ENCODE data around the gene FAM170B. TPM values are rescaled to one million over a fixed set of nuclear protein-coding genes. Genes with fewer than 3 reads are reported as not detected.

The FAM170B gene
- total and polyA plus RNA-seq, 8 donors, result not detected

GRCh38 chr10:49175587-49176309 is 41.9 kb upstream of the FAM170B start:
- intact Hi-C loops (cut with DNase I; ENCODE audit: low total_unique reads), result no loop called here
- Histone ChIP-seq H3K4me1 (peaks cover 0 to 30% (median 7%) of the 10 kb centered on the region in 4 donors), H3K36me3 (no peaks in the 10 kb centered on the region), H3K4me3 (no peak overlapping the region), H3K27me3 (no peaks in the 10 kb centered on the region), H3K27ac (no peak overlapping the region), H3K9me3 (no peaks in the 10 kb centered on the region)
- no peak for DNase-seq
- TF ChIP-seq EP300 (IDR thresholded peaks at IDR 0.05) (no peak), POLR2A (IDR thresholded peaks at IDR 0.05) (no peak), CTCF (IDR thresholded peaks at IDR 0.05) (no peak), POLR2AphosphoS5 (IDR thresholded peaks at IDR 0.05) (no peak)
- 89 to 96% (median 93%) methylated on average over 6 to 8 of the region's 8 CpGs for WGBS, 5 donors

- H3K27ac ChIP-seq, result no peak overlapping the region
- TF ChIP-seq CTCF (IDR thresholded peaks at IDR 0.05), result no peak
- no peak for TF ChIP-seq EP300 (IDR thresholded peaks at IDR 0.05)
- TF ChIP-seq POLR2A (IDR thresholded peaks at IDR 0.05), result no peak
- TF ChIP-seq POLR2AphosphoS5 (IDR thresholded peaks at IDR 0.05), result no peak
Measured at GRCh38 chr10:49174926-49175500, 41.2 kb upstream of the FAM170B start.

DNA sequence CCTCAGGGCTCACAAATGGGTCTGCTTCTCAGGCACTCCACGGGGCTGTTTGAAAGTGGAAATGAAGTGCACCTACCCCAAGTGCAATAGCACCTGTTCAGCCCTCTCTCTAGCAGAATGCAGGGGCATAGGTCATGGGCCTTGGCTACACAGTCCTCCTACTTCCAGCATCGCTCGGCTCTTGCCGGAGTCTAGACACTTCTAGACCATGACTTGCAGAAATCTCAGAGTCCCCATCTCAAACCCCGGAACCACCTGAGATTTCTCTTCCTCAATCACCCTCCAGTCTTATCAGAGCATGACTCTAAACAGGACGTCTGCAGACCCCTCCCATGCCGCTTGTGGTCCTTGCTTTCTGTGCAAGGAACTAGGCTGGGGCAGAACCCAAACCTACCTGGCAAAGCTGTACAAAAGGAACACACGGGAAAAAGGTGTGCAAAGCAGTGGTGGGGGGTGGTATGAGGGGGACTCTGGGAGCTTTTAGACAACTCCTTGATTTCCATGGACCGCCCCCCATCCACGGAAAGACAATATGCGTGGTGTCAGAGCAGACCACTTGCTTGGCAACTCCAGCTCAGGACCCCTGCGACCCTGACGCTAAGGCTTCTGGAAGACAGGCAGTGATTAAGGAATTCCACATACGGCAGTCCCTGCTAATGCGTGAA is 40.6 kb upstream of the FAM170B start:
- H3K4me3 ChIP-seq, result no peak overlapping the region
- 57 to 66% (median 65%) methylated on average over 15 of the region's 15 CpGs for WGBS, 5 donors
- no peaks in the 10 kb centered on the region for H3K27me3 ChIP-seq
- no peak for DNase-seq
- intact Hi-C loops (cut with DNase I; ENCODE audit: low total_unique reads), result no loop called here
- no peak overlapping the region for H3K27ac ChIP-seq
- peaks cover 0 to 30% (median 7%) of the 10 kb centered on the region in 4 donors for H3K4me1 ChIP-seq
- no peaks in the 10 kb centered on the region for H3K9me3 ChIP-seq
- no peaks in the 10 kb centered on the region for H3K36me3 ChIP-seq
- TF ChIP-seq CTCF (IDR thresholded peaks at IDR 0.05) (no peak), EP300 (IDR thresholded peaks at IDR 0.05) (no peak), POLR2A (IDR thresholded peaks at IDR 0.05) (no peak), POLR2AphosphoS5 (IDR thresholded peaks at IDR 0.05) (no peak)

More at GRCh38 chr10:49174926-49175500, 41.2 kb upstream of the FAM170B start:
- peaks cover 0 to 30% (median 7%) of the 10 kb centered on the region in 4 donors for H3K4me1 ChIP-seq
- WGBS, 5 donors, result 65 to 76% (median 73%) methylated on average over 10 of the region's 10 CpGs
- no peak for DNase-seq
- H3K9me3 ChIP-seq, result no peaks in the 10 kb centered on the region
- no peaks in the 10 kb centered on the region for H3K27me3 ChIP-seq
- H3K36me3 ChIP-seq, result no peaks in the 10 kb centered on the region
- intact Hi-C loops (cut with DNase I; ENCODE audit: low total_unique reads), result no loop called here
- H3K4me3 ChIP-seq, result no peak overlapping the region

DNA sequence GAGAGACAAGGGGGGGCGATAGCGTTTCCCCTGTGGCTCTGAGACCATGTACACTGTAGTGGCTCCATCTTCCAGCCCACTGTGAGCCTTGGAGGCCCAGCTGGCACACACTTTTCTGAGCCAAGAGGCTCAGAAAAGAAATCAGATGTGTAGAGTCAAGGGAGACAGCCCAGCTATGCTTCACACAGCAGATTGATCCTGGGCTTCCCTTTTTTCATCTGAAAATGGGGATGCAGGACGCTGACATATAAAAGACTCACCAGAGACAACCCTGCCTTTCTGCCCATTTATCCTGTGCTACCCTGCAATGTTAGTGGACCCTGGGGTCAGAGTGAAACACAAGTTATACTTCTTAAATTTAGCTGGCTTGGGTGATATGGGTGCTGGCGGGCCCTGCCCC is 40.0 kb upstream of the FAM170B start:
- no peak overlapping the region for H3K27ac ChIP-seq
- H3K9me3 ChIP-seq, result no peaks in the 10 kb centered on the region
- WGBS, 5 donors, result 71 to 90% (median 80%) methylated on average over 4 of the region's 4 CpGs
- H3K4me3 ChIP-seq, result no peak overlapping the region
- TF ChIP-seq POLR2A (IDR thresholded peaks at IDR 0.05) (no peak), CTCF (IDR thresholded peaks at IDR 0.05) (no peak), EP300 (IDR thresholded peaks at IDR 0.05) (no peak), POLR2AphosphoS5 (IDR thresholded peaks at IDR 0.05) (no peak)
- DNase-seq, result no peak
- H3K36me3 ChIP-seq, result no peaks in the 10 kb centered on the region
- peaks cover 0 to 30% (median 7%) of the 10 kb centered on the region in 4 donors for H3K4me1 ChIP-seq
- H3K27me3 ChIP-seq, result no peaks in the 10 kb centered on the region
- intact Hi-C loops (cut with DNase I; ENCODE audit: low total_unique reads), result no loop called here
